Activated CD8-positive, alpha-beta T cell treated with anti-CD3 and anti-CD28 coated beads, Interleukin-2, amount 10 ng/mL, durations not matched to agents 7 days and 5 days (primary cell): ENCODE results near the gene ORAI2. TPM values are rescaled to one million over a fixed set of nuclear protein-coding genes. Genes with fewer than 3 reads are reported as not detected.
"Not testable (repeated sequence)": the region's sequence is repeated elsewhere in the genome, so short reads cannot be mapped to it uniquely, and the experiment has no call there.

Source experiments
- ATAC-seq: fragments of 150-1000 bp; cut with Tn5 transposase; one replicate; pipeline ENCODE4 v1.10.0; 2021; ENCODE audit warnings: moderate library complexity
- CTCF ChIA-PET: fragments of 350-600 bp; sonication (Branson Sonifier 250); formaldehyde crosslinking; loops from one replicate; lab custom pipeline; 2021; ENCODE audit warnings: antibody characterized with exemption; lab: Charles Lee
- POLR2A ChIA-PET: fragments of 350-600 bp; sonication (Branson Sonifier 250); formaldehyde crosslinking; loops from one replicate; lab custom pipeline; 2021; ENCODE audit warnings: antibody characterized with exemption; lab: Charles Lee
- DNase-seq: peaks from one replicate; pipeline ENCODE4 v3.0.0-alpha.2; 2020
- H3K27ac Mint-ChIP-seq: one replicate; pipeline ENCODE4 v1.8.0; 2021; ENCODE audit warnings: mild to moderate bottlenecking, mixed read lengths
- H3K27me3 Mint-ChIP-seq: one replicate; pipeline ENCODE4 v1.8.0; 2021; ENCODE audit warnings: low read depth, mixed read lengths
- H3K36me3 Mint-ChIP-seq: one replicate; pipeline ENCODE4 v1.8.0; 2021; ENCODE audit warnings: low read depth, mixed read lengths
- H3K4me1 Mint-ChIP-seq: one replicate; pipeline ENCODE4 v1.8.0; 2021; ENCODE audit warnings: low read depth, mixed read lengths
- H3K4me3 Mint-ChIP-seq: one replicate; pipeline ENCODE4 v1.8.0; 2021; ENCODE audit warnings: mild to moderate bottlenecking, mixed read lengths
- H3K9me3 Mint-ChIP-seq: one replicate; pipeline ENCODE4 v1.8.0; 2022; ENCODE audit warnings: mixed read lengths; ENCODE audit not compliant: insufficient read depth
- total RNA-seq, 2 experiments: library from RNA; stranded (reverse); gene quantifications; one replicate each; pipeline ENCODE4 v1.2.3, GENCODE V29; 2021

Gene ORAI2
- total RNA-seq, 2 experiments from 2014 or later: 72.5 to 72.8 TPM

- CTCF ChIA-PET: interaction anchor here (1.3 kb wide), 1 partner anchor 65 kb away, joined by 3 read pairs; no protein-coding TSS in a partner anchor
- Mint-ChIP-seq H3K27me3 (no peaks in the 10 kb centered on the region), H3K27ac (no peak overlapping the region), H3K4me1 (peaks cover 14% of the 10 kb centered on the region), H3K9me3 (no peaks in the 10 kb centered on the region), H3K36me3 (peaks cover 14% of the 10 kb centered on the region), H3K4me3 (no peak overlapping the region)
- no peak for ATAC-seq
- POLR2A ChIA-PET: interaction anchor here (1.4 kb wide), 1 partner anchor 55 kb away, joined by 3 read pairs; no protein-coding TSS in a partner anchor
- no peak for DNase-seq
Observed at GRCh38 chr7:102469972-102470825, 36.8 kb downstream of the ORAI2 start.

- peaks cover 11% of the 10 kb centered on the region for H3K36me3 Mint-ChIP-seq
- H3K9me3 Mint-ChIP-seq: no peaks in the 10 kb centered on the region
- peaks cover 2% of the 10 kb centered on the region for H3K4me1 Mint-ChIP-seq
- no peak for DNase-seq
- no peak overlapping the region for H3K4me3 Mint-ChIP-seq
- CTCF ChIA-PET: interaction anchor here (1.3 kb wide), 1 partner anchor 66 kb away, joined by 3 read pairs; no protein-coding TSS in a partner anchor
- ATAC-seq: no peak
- H3K27me3 Mint-ChIP-seq: no peaks in the 10 kb centered on the region
- H3K27ac Mint-ChIP-seq: peak overlapping the region; percentile 18
- POLR2A ChIA-PET: no interaction called here
Observed at GRCh38 chr7:102471791-102472125, 38.4 kb downstream of the ORAI2 start.

GRCh38 chr7:102472126-102473041, 39.0 kb downstream of the ORAI2 start:
- Mint-ChIP-seq H3K27ac (peak overlapping the region; percentile 18), H3K9me3 (no peaks in the 10 kb centered on the region), H3K4me3 (no peak overlapping the region), H3K27me3 (no peaks in the 10 kb centered on the region), H3K4me1 (no peaks in the 10 kb centered on the region), H3K36me3 (peaks cover 11% of the 10 kb centered on the region)
- POLR2A ChIA-PET: no interaction called here
- no peak for ATAC-seq
- CTCF ChIA-PET: no interaction called here
- no peak for DNase-seq

- Mint-ChIP-seq H3K9me3 (no peaks in the 10 kb centered on the region), H3K4me3 (no peak overlapping the region)
Observed at GRCh38 chr7:102473271-102473991, 40.1 kb downstream of the ORAI2 start.

GRCh38 chr7:102474116-102474515, 40.7 kb downstream of the ORAI2 start:
- peaks cover 11% of the 10 kb centered on the region for H3K36me3 Mint-ChIP-seq
- peak; percentile 12 for DNase-seq
- H3K27me3 Mint-ChIP-seq, POLR2A ChIA-PET, H3K27ac Mint-ChIP-seq, ATAC-seq, H3K4me3 Mint-ChIP-seq, CTCF ChIA-PET, H3K9me3 Mint-ChIP-seq, H3K4me1 Mint-ChIP-seq: not testable (repeated sequence)

More at GRCh38 chr7:102473271-102473991, 40.1 kb downstream of the ORAI2 start:
- POLR2A ChIA-PET: no interaction called here
- Mint-ChIP-seq H3K27me3 (no peaks in the 10 kb centered on the region), H3K36me3 (peaks cover 11% of the 10 kb centered on the region), H3K4me1 (no peaks in the 10 kb centered on the region), H3K27ac (no peak overlapping the region)
- DNase-seq: no peak
- CTCF ChIA-PET: no interaction called here
- ATAC-seq: no peak

GRCh38 chr7:102474736-102475435, 41.5 kb downstream of the ORAI2 start:
- CTCF ChIA-PET, H3K27ac Mint-ChIP-seq, POLR2A ChIA-PET, ATAC-seq, H3K4me3 Mint-ChIP-seq, H3K4me1 Mint-ChIP-seq, H3K27me3 Mint-ChIP-seq, H3K9me3 Mint-ChIP-seq: not testable (repeated sequence)
- DNase-seq: peak; percentile 11
- peaks cover 11% of the 10 kb centered on the region for H3K36me3 Mint-ChIP-seq

GRCh38 chr7:102478314-102479208, 45.2 kb downstream of the ORAI2 start, which contains the start of gene POLR2J:
Gene POLR2J, minus strand, starts transcription at chr7:102478922. Its CDS starts 62 bp downstream, at chr7:102478860.
- Mint-ChIP-seq H3K4me3 (peak within 1 kb of the TSS; percentile 89), H3K27ac (peak within 1 kb of the TSS; percentile 87)
- H3K27me3 Mint-ChIP-seq, CTCF ChIA-PET, POLR2A ChIA-PET, H3K4me1 Mint-ChIP-seq, H3K36me3 Mint-ChIP-seq, H3K9me3 Mint-ChIP-seq: not testable (repeated sequence)
- DNase-seq (peak; percentile 79), ATAC-seq (peak; percentile 92)

GRCh38 chr7:102479209-102479584, 45.8 kb downstream of the ORAI2 start:
- H3K4me1 Mint-ChIP-seq, H3K27ac Mint-ChIP-seq, H3K4me3 Mint-ChIP-seq, CTCF ChIA-PET, H3K9me3 Mint-ChIP-seq, DNase-seq, POLR2A ChIA-PET, H3K36me3 Mint-ChIP-seq, H3K27me3 Mint-ChIP-seq: not testable (repeated sequence)
- ATAC-seq: peak; percentile 19

GRCh38 chr7:102479982-102480637, 46.7 kb downstream of the ORAI2 start:
- POLR2A ChIA-PET, H3K36me3 Mint-ChIP-seq, CTCF ChIA-PET, ATAC-seq, H3K9me3 Mint-ChIP-seq, H3K27me3 Mint-ChIP-seq, H3K4me3 Mint-ChIP-seq, H3K4me1 Mint-ChIP-seq, H3K27ac Mint-ChIP-seq: not testable (repeated sequence)
- DNase-seq: peak; percentile 34

- POLR2A ChIA-PET, DNase-seq, ATAC-seq, H3K36me3 Mint-ChIP-seq, H3K4me3 Mint-ChIP-seq, H3K9me3 Mint-ChIP-seq, H3K4me1 Mint-ChIP-seq, H3K27ac Mint-ChIP-seq, H3K27me3 Mint-ChIP-seq, CTCF ChIA-PET: not testable (repeated sequence)
Observed at GRCh38 chr7:102481962-102482361, 48.6 kb downstream of the ORAI2 start.
